SW 1271 (cell line): ENCODE measurements around the gene MAFF.

ENCODE experiments used
- DNase-seq, 2 experiments: peaks; one replicate each; lab custom pipeline; 2025; lab: John Stamatoyannopoulos, UW

Gene MAFF

DNA sequence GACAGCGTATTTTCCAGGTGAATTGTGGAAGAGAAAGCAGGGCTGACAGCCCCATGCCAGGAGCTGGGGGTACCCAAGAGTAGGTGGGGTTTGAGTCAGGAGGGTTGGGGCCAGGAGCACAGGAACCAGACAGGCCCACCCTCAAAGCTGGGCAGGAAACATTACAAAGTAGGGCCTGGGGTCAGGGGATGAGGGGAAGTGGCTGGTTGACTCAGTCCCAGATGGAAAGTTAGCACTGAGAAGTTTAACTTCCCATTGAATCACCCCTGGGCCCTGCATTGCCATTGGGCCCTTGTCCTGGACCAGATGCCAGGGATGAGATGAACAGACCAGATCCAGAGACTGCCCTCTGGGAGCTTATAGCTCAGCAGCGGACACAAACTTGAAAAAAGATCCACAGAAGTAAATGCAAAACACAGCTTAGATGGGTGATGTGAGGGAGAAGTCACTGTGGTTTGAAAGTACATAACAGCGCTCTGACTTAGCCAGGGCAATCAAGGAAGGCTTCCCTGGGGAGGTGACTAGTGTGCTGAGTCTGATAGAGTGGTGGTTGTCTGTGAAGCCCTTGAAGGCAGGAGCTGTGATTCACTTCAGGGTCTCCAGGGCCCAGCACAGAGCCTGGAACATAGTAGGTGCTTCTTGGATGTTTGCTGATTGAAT, 2.2 kb downstream of the MAFF start:
- DNase-seq = no peak

DNA sequence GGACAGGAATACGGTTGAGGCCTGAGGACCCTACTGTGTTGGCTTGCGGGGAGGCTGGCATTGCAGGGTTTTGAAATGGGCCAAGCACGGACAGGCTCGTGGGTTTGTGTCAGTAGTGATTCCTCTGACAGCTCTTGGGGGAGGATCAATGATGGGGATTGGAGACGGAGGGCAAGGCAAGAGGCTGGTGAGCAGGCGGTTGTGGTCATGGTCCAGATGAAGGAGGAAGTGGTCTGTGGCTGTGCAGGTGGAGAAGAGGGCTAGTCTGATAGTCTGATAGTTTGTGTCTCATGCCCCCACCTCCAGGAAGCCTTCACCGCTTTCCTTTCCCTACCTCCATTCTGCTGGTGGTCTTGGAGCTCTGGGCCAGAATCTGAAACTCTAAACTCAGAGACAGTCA, 3.0 kb downstream of the MAFF start:
- DNase-seq = no peak

GRCh38 chr22:38205261-38206128, 3.7 kb downstream of the MAFF start:
- no peak for DNase-seq

GRCh38 chr22:38207898-38208432, 6.2 kb downstream of the MAFF start:
- no peak for DNase-seq

- no peak for DNase-seq
Measured at GRCh38 chr22:38208551-38208968, 6.8 kb downstream of the MAFF start.

GRCh38 chr22:38211556-38211955, 9.8 kb downstream of the MAFF start:
- no peak for DNase-seq

- DNase-seq = no peak
Measured at GRCh38 chr22:38212442-38212841, 10.6 kb downstream of the MAFF start.

DNA sequence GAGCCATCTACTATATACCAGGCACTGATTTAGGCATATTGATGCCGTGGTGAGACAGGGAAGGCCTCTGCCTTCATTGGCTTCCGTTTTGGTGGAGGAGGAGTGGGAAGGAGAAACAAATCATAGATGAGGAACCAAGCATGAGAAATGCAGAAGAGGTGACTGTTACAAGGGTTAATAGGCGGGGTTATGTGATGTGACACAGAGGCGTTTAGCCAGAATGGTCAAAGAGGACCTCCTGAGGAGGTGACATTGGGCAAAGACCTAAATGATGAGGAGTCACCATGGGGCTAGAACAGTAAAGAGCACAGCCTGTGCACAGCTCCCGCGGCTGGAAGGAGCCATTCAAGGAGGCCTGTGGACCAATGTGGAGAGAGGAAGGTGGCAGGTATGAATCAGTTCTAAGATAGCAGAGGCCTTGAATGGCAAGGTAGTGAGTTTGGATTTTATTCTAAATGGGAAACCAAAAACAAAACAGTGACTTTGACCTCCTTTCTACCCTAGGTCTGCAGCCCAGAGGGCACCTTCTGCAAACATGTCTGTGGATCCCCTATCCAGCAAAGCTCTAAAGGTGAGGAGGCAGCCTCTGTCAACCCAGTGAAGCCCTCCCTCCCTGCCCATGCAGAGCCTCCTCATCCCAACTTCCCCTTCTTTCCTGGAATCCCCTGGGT, 11.7 kb downstream of the MAFF start:
- DNase-seq = no peak

GRCh38 chr22:38213990-38214301, 12.2 kb downstream of the MAFF start:
- no peak for DNase-seq

- DNase-seq = no peak
Measured at GRCh38 chr22:38214302-38215056, 12.7 kb downstream of the MAFF start.

DNA sequence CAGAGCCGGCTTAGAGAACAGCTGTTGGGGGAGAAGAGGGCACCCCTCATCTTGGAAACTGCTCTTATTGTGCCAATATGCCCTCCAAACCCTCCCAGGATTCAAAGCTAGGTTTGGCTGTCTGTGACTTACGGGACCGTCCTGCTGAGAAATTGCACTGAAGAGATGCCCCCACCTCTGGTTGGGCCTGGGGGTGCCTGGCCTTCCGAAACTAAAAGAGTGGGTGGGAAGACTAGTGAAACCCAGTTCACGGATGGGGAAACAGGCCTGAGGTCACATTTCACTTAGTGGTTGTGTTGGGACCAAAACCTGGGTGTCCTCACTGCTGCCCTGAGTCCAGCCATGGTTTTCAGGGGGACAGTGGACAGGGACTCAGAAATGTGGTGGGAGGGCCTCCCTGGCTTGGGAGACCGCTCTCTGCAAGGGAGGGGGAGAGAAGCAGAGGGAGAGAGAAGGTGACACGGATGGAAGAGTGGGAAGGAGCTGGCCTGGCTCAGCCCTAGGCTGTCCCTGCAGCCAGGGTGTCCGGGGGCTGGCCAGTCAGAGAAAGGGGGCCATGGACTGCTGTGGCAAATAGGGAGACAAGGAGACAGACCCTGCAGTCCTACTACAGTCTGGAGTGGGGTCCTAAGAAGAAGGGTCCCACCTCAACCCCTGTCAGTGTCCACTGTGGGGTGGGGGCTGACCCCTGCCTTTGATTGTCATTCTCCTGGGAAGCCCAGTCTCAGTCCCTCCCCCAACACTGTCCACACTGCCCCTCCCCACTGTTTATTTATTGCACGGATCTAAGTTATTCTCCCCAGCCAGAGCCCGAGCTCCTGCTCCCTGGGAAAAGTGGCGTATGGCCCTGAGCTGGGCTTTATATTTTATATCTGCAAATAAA, 13.6 kb downstream of the MAFF start:
- DNase-seq = no peak

- DNase-seq = peak; percentile 50 to 66
Measured at GRCh38 chr22:38218661-38219622, 17.1 kb downstream of the MAFF start.

- DNase-seq = no peak
Measured at GRCh38 chr22:38219632-38220031, 17.8 kb downstream of the MAFF start.

- DNase-seq = no peak
Measured at GRCh38 chr22:38220163-38220562, 18.4 kb downstream of the MAFF start.

DNA sequence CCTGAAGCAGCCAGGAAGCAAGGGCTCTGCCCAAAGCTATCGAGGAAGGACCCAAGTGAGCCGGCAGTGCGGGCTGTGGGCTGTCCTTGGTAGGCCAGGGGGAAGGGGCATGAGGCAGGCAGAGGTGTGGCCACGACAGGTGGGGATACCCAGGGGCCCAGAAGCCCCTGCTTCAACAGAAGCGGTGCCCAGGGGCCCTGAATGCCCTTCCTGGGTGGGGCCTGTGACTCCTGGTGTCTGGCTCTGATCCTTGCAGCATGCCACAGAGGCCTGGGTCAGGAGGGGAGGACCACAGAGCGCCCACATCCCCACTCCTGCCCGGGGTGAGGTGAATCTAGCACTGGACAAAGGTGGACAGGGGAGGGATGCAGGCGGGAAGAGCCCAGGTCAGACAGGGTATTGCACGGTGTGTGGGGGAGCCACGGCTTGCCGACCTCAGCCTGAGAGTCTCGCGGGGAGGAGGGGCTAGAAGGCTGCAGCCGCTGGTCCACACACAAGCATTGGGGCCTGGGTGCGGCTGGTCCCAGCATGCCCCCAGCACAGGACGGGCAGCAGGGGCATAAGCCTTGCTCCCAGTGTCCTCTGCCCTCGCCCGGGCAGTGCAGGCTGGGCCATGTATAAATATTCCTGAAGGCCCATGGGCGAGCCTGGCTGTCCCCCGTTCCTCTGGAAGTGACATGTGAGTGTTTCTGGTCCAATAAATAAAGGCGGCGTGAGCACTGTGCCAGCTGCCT, 19.0 kb downstream of the MAFF start:
- DNase-seq = no peak

- DNase-seq = no peak
Measured at GRCh38 chr22:38221407-38221806, 19.6 kb downstream of the MAFF start.

- DNase-seq = no peak
Measured at GRCh38 chr22:38221908-38222796, 20.4 kb downstream of the MAFF start.

GRCh38 chr22:38222797-38223119, 21.0 kb downstream of the MAFF start:
- DNase-seq = no peak
